K562 treated with DMSO at 1 percent for 4 hours (cell line): ENCODE measurements around the gene KIAA1586. TPM values are rescaled to one million over a fixed set of nuclear protein-coding genes. Genes with fewer than 3 reads are reported as not detected.

ENCODE experiments used
- total RNA-seq: library from RNA; unstranded; fragments of 300-600 nt; gene quantifications from 2 replicates; pipeline ENCODE4 v1.2.3, GENCODE V29; 2022; ENCODE audit not compliant: insufficient read depth

Gene KIAA1586, protein sequence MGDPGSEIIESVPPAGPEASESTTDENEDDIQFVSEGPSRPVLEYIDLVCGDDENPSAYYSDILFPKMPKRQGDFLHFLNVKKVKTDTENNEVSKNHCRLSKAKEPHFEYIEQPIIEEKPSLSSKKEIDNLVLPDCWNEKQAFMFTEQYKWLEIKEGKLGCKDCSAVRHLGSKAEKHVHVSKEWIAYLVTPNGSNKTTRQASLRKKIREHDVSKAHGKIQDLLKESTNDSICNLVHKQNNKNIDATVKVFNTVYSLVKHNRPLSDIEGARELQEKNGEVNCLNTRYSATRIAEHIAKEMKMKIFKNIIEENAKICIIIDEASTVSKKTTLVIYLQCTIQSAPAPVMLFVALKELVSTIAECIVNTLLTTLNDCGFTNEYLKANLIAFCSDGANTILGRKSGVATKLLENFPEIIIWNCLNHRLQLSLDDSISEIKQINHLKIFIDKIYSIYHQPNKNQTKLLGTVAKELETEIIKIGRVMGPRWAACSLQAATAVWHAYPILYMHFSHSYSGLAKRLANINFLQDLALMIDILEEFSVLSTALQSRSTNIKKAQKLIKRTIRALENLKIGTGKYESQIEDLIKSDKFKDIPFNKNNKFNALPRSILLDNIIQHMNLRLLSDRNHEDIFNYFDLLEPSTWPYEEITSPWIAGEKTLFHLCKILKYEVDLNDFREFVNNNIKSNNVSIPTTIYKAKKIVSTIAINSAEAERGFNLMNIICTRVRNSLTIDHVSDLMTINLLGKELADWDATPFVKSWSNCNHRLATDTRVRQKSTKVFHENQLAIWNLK
- 2.4 and 3.4 TPM in 2 replicates for total RNA-seq

DNA sequence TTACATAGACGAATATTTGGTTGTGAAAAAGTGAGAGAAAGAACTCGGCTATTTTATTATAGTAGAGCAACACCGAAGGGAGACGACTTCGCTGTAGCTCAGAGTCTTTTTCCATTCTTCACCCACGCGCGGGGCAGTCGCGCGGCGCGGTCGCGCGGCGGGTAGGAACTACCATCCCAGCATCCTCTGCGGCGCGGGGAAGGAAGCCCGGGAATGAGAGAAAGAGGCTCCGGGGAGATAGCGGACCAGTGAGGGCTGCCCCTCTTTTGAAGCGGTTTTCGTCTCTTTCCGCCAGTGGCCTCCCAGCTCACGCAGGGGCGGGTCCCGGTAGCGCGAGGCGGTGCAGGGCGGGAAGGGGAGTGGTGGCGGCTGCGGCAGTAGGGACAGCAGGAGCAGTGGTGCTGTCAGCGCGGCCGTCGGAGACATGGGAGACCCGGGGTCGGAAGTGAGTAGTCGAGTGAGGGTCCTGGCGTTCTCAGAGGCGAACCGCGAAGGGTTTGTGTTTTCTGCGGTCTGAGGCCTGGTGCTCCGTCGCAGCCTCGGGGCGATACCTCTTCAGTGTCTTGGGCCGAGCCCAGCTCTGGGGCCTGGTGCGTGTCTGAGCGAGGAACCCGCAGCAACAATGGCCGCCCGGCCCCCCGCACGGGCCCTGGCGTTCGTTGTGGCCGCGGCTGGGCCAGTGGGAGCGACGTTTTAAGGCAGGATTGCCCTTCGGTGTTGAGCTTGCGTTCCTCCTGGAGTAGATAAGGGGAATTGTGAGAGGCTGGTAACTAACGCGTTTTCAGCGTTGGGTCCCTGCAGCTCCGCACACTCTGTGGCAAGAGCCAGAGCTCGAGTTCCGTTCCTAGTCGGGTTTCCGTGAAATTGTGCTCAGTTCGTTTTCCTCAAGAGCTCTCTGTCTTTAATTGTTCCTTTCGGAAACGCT lies at the start of gene KIAA1586:
Gene KIAA1586 (plus strand): TSS at position 362 of the 925 bp plus-strand sequence. CDS start 63 bp downstream, at position 425.

DNA sequence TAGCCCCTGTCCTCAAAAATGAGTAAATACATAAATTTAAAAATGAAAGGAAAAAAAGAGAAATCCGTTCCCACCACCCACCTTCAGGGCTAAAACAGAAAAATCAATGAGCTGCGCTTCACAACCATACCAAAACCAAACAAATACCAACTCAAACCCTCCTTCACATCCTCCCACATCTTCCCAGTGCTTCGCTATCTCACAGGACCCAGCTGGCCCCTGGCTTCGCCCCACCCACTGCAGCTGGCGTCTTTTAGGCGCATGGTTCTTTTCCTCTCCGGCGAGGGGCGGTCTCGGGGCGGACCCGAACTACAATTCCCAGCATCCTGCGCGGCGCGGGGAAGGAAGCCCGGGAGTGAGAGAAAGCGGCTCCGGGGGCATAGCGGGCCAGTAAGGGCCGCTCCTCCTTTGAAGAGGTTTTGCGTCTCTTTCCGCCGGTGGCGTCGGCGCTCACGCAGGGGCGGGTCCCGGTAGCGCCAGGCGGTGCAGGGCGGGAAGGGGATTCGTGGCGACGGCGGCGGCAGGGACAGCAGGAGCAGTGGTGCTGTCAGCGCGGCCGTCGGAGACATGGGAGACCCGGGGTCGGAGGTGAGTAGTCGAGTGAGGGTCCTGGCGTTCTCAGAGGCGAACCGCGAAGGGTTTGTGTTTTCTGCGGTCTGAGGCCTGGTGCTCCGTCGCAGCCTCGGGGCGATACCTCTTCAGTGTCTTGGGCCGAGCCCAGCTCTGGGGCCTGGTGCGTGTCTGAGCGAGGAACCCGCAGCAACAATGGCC lies 43.4 kb downstream of the KIAA1586 start, which contains the start of gene ZNF451:
Gene ZNF451 (plus strand): TSS at position 502 of the 771 bp plus-strand sequence. CDS start 66 bp downstream, at position 568.

Other genes with a start within 250 kb of the KIAA1586 start
- 2.2 and 3.4 TPM in 2 replicates for gene BEND6, start 91.6 kb upstream of the KIAA1586 start, total RNA-seq
- gene ZNF451, start 43.5 kb downstream of the KIAA1586 start, total RNA-seq: 17.4 and 18.0 TPM in 2 replicates
- 4.7 and 5.4 TPM in 2 replicates for gene BAG2, start 125.6 kb downstream of the KIAA1586 start, total RNA-seq
- 7.5 and 10.1 TPM in 2 replicates for gene RAB23, start 175.6 kb downstream of the KIAA1586 start, total RNA-seq